ENCODE measurements around the gene SLC25A22. TPM values are rescaled to one million over a fixed set of nuclear protein-coding genes. Genes with fewer than 3 reads are reported as not detected.

Gene SLC25A22
- total and polyA plus RNA-seq, 10 of the 15 experiments (the other 5 are each of a cell fraction or from before 2014, with no cell fraction given), result 0.27 to 27.0 (median 8.2) TPM

DNA sequence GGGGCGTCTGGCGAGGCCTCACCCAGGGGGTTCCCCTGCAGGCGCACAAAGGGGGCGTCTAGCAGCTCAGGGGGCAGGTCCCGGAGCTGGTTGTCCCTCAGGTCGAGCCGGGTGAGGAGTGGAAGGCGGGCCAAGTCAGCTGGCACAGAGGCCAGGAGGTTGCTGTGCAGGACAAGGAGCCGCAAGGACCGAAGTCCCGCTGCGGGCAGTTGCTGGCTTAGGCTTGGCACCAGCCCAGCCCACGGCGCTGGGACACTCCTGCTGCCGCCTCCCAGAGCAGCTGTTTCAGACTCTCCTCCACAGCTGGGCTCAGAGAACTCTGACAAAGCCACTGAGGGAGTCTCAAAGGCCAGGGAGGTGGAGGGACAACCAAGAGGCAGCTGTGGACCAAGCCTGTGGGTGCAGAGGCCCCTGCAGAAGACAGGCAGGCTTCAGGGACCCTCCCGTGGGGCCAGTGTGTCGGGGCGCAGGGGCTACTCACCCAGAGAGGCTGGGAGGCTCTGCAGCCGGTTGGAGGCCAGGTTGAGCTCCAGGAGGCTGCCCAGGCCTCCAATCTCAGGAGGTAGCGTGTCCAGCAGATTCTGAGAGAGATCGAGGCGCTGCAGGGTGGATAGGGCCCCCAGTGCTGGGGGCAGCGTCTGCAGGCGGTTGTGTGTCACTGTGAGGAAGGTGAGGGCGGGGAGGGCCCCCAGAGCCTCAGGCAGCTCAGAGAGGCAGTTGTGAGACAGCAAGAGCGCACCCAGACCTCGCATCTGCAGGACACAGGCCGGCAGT is 4.8 kb upstream of the SLC25A22 start:
- Histone ChIP-seq H3K9me3 (replicated peaks; ENCODE audit: control insufficient read depth, insufficient read depth, low read length) (no peaks in the 10 kb centered on the region), H3K27ac (ENCODE audit: control insufficient read depth, insufficient read depth) (no peak overlapping the region), H3K27me3 (replicated peaks in 1 of 2; ENCODE audit: control insufficient read depth in 2 of 2, insufficient read depth in 2 of 2, low read length in 1 of 2) (no peaks in the 10 kb centered on the region), H2AFZ (ENCODE audit: control insufficient read depth, low read depth, low read length) (no peak overlapping the region), H3K9ac (ENCODE audit: control insufficient read depth, insufficient read depth, low read length) (no peak overlapping the region), H4K20me1 (ENCODE audit: control insufficient read depth, insufficient read depth) (no peaks in the 10 kb centered on the region), H3K36me3 (ENCODE audit: control insufficient read depth in 2 of 2, insufficient read depth in 2 of 2, low read length in 1 of 2) (peaks cover 0 to 10% of the 10 kb centered on the region in 2 experiments; a peak in 2 of 4 replicates), H3K4me1 (ENCODE audit: control insufficient read depth, insufficient read depth, low read length) (peaks cover 12% of the 10 kb centered on the region), H3K4me2 (ENCODE audit: control insufficient read depth, insufficient read depth) (peak overlapping the region; percentile 95; the same call in 1 of the 2 replicates), H3K79me2 (ENCODE audit: control insufficient read depth, insufficient read depth, low read length) (peaks cover 12% of the 10 kb centered on the region), H3K4me3 (no peak overlapping the region)
- CTCF ChIA-PET, result no interaction called here
- RAD21 ChIA-PET (ENCODE audit: unreplicated experiment), result no interaction called here
- SMC1A ChIA-PET (ENCODE audit: uncharacterized antibody, unreplicated experiment), result no interaction called here
- WGBS (ENCODE audit: insufficient coverage, insufficient replicate concordance, low lambda C conversion rate, missing lambda C conversion rate), result 93% methylated on average over 28 of the region's 28 CpGs
- no peak for TF ChIP-seq TAF1 (IDR thresholded peaks at IDR 0.05; ENCODE audit: borderline replicate concordance, low read depth, low read length)
- TF ChIP-seq CBX5 (IDR thresholded peaks at IDR 0.05; ENCODE audit: low read depth), result no peak
- TF ChIP-seq EGR1 (IDR thresholded peaks at IDR 0.05; ENCODE audit: borderline replicate concordance in 1 of 2, low read depth in 2 of 2, low read length in 2 of 2), result no peak
- no peak for TF ChIP-seq POLR2AphosphoS5 (IDR thresholded peaks at IDR 0.05; ENCODE audit: low read length)
- no peak for TF ChIP-seq RAD21 (IDR thresholded peaks at IDR 0.05; ENCODE audit: insufficient read depth, low read depth, low read length)
- no peak for TF ChIP-seq PML (IDR thresholded peaks at IDR 0.05; ENCODE audit: low read length)
- no peak for TF ChIP-seq SIX5 (IDR thresholded peaks at IDR 0.05; ENCODE audit: low read depth, low read length, severe bottlenecking)
- TF ChIP-seq, protein P1, sequence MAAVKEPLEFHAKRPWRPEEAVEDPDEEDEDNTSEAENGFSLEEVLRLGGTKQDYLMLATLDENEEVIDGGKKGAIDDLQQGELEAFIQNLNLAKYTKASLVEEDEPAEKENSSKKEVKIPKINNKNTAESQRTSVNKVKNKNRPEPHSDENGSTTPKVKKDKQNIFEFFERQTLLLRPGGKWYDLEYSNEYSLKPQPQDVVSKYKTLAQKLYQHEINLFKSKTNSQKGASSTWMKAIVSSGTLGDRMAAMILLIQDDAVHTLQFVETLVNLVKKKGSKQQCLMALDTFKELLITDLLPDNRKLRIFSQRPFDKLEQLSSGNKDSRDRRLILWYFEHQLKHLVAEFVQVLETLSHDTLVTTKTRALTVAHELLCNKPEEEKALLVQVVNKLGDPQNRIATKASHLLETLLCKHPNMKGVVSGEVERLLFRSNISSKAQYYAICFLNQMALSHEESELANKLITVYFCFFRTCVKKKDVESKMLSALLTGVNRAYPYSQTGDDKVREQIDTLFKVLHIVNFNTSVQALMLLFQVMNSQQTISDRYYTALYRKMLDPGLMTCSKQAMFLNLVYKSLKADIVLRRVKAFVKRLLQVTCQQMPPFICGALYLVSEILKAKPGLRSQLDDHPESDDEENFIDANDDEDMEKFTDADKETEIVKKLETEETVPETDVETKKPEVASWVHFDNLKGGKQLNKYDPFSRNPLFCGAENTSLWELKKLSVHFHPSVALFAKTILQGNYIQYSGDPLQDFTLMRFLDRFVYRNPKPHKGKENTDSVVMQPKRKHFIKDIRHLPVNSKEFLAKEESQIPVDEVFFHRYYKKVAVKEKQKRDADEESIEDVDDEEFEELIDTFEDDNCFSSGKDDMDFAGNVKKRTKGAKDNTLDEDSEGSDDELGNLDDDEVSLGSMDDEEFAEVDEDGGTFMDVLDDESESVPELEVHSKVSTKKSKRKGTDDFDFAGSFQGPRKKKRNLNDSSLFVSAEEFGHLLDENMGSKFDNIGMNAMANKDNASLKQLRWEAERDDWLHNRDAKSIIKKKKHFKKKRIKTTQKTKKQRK (IDR thresholded peaks at IDR 0.05; ENCODE audit: low read depth, low read length), result no peak
- no peak for TF ChIP-seq CHD1 (IDR thresholded peaks at IDR 0.05; ENCODE audit: low read depth, low read length)
- TF ChIP-seq NRF1 (conservative IDR thresholded peaks at IDR 0.05; ENCODE audit: low read depth, low read length), result no peak
- no peak for TF ChIP-seq CREM (IDR thresholded peaks at IDR 0.05; ENCODE audit: low read depth)
- no peak for TF ChIP-seq SREBF1 (IDR thresholded peaks at IDR 0.05; ENCODE audit: low read length)
- TF ChIP-seq CEBPB (IDR thresholded peaks at IDR 0.05; ENCODE audit: borderline replicate concordance in 1 of 2, low read depth in 2 of 2, low read length in 2 of 2), result no peak
- TF ChIP-seq NR2C1 (IDR thresholded peaks at IDR 0.05), result no peak
- TF ChIP-seq RCOR1 (conservative IDR thresholded peaks at IDR 0.05; ENCODE audit: low read depth, low read length), result no peak
- TF ChIP-seq, protein P2, sequence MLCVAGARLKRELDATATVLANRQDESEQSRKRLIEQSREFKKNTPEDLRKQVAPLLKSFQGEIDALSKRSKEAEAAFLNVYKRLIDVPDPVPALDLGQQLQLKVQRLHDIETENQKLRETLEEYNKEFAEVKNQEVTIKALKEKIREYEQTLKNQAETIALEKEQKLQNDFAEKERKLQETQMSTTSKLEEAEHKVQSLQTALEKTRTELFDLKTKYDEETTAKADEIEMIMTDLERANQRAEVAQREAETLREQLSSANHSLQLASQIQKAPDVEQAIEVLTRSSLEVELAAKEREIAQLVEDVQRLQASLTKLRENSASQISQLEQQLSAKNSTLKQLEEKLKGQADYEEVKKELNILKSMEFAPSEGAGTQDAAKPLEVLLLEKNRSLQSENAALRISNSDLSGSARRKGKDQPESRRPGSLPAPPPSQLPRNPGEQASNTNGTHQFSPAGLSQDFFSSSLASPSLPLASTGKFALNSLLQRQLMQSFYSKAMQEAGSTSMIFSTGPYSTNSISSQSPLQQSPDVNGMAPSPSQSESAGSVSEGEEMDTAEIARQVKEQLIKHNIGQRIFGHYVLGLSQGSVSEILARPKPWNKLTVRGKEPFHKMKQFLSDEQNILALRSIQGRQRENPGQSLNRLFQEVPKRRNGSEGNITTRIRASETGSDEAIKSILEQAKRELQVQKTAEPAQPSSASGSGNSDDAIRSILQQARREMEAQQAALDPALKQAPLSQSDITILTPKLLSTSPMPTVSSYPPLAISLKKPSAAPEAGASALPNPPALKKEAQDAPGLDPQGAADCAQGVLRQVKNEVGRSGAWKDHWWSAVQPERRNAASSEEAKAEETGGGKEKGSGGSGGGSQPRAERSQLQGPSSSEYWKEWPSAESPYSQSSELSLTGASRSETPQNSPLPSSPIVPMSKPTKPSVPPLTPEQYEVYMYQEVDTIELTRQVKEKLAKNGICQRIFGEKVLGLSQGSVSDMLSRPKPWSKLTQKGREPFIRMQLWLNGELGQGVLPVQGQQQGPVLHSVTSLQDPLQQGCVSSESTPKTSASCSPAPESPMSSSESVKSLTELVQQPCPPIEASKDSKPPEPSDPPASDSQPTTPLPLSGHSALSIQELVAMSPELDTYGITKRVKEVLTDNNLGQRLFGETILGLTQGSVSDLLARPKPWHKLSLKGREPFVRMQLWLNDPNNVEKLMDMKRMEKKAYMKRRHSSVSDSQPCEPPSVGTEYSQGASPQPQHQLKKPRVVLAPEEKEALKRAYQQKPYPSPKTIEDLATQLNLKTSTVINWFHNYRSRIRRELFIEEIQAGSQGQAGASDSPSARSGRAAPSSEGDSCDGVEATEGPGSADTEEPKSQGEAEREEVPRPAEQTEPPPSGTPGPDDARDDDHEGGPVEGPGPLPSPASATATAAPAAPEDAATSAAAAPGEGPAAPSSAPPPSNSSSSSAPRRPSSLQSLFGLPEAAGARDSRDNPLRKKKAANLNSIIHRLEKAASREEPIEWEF (IDR thresholded peaks at IDR 0.05; ENCODE audit: insufficient replicate concordance, low read depth, low read length), result no peak
- ATAC-seq, result no peak
- no peak for FAIRE-seq
- BruUV-seq (replicated peaks), result no TSS peak
- in situ Hi-C loops (cut with MboI), result loop anchor here (25.0 kb wide), 1 partner anchor 1584 kb away; the partner anchor contains the start of gene CD81
- intact Hi-C loops (cut with micrococcal nuclease; ENCODE audit: unreplicated experiment), result no loop called here
- POLR2A ChIA-PET, result interaction anchor here (2.7 kb wide), 1 partner anchor 17 kb away, joined by 9 read pairs; the partner anchor contains the start of gene PNPLA2
- DNase-seq (ENCODE audit: low read depth, low spot score), result no peak
